ENCODE measurements around the gene ACTN3.
"Not testable (repeated sequence)": the region's sequence is repeated elsewhere in the genome, so short reads cannot be mapped to it uniquely, and the experiment has no call there.

The ACTN3 gene

GRCh38 chr11:66567787-66568123 lies 21.1 kb downstream of the ACTN3 start:
- DNase-seq: no peak

GRCh38 chr11:66568124-66568916 lies 21.6 kb downstream of the ACTN3 start, which contains the start of gene CTSF:
Gene CTSF, minus strand, starts transcription at chr11:66568606. Its CDS starts 120 bp downstream, at chr11:66568486.
- peak in 1 of 2 donors; percentile 10 for DNase-seq

- no peak for DNase-seq
Observed at GRCh38 chr11:66569076-66569475, 22.4 kb downstream of the ACTN3 start.

- DNase-seq: no peak
Observed at GRCh38 chr11:66570079-66570849, 23.6 kb downstream of the ACTN3 start.

- DNase-seq: no peak
Observed at GRCh38 chr11:66570850-66571180, 24.1 kb downstream of the ACTN3 start.

- peak; percentile 40 to 43 for DNase-seq
Observed at GRCh38 chr11:66579017-66579606, 32.4 kb downstream of the ACTN3 start.

- no peak for DNase-seq
Observed at GRCh38 chr11:66580803-66581202, 34.1 kb downstream of the ACTN3 start.

GRCh38 chr11:66581261-66581660 lies 34.6 kb downstream of the ACTN3 start:
- no peak for DNase-seq

GRCh38 chr11:66582565-66583147 lies 36.0 kb downstream of the ACTN3 start:
- DNase-seq: not testable (repeated sequence)

- not testable (repeated sequence) for DNase-seq
Observed at GRCh38 chr11:66585447-66585846, 38.7 kb downstream of the ACTN3 start.

GRCh38 chr11:66586136-66586535 lies 39.4 kb downstream of the ACTN3 start:
- DNase-seq: no peak

GRCh38 chr11:66589315-66589714 lies 42.6 kb downstream of the ACTN3 start:
- not testable (repeated sequence) for DNase-seq

- DNase-seq: no peak
Observed at GRCh38 chr11:66589996-66590675, 43.4 kb downstream of the ACTN3 start.

GRCh38 chr11:66591175-66591574 lies 44.5 kb downstream of the ACTN3 start:
- no peak for DNase-seq

- DNase-seq: peak; percentile 93 to 94
Observed at GRCh38 chr11:66592457-66593302, 46.0 kb downstream of the ACTN3 start, which contains the start of the genes CCDC87 and CCS. Gene CCDC87, minus strand, starts transcription at chr11:66593063. Its CDS starts 48 bp downstream, at chr11:66593015. Gene CCS, plus strand, starts transcription at chr11:66593185. Its CDS starts 77 bp downstream, at chr11:66593262.

- no peak for DNase-seq
Observed at GRCh38 chr11:66593303-66593635, 46.6 kb downstream of the ACTN3 start.

- no peak for DNase-seq
Observed at GRCh38 chr11:66593650-66594049, 46.9 kb downstream of the ACTN3 start.

- peak in 1 of 2 donors; percentile 37 for DNase-seq
Observed at GRCh38 chr11:66595245-66595904, 48.7 kb downstream of the ACTN3 start.

- DNase-seq: no peak
Observed at GRCh38 chr11:66598993-66599392, 52.3 kb downstream of the ACTN3 start.

GRCh38 chr11:66600219-66600618 lies 53.5 kb downstream of the ACTN3 start:
- no peak for DNase-seq

GRCh38 chr11:66600631-66601233 lies 54.0 kb downstream of the ACTN3 start:
- DNase-seq: no peak
